GM19452 (cell line): ENCODE measurements around the gene ZNF608.

ENCODE experiments used
- ATAC-seq: cut with Tn5 transposase; IDR thresholded peaks from one replicate; pipeline ENCODE4 v1.9.1; 2021; ENCODE audit not compliant: unreplicated experiment

Gene ZNF608

DNA sequence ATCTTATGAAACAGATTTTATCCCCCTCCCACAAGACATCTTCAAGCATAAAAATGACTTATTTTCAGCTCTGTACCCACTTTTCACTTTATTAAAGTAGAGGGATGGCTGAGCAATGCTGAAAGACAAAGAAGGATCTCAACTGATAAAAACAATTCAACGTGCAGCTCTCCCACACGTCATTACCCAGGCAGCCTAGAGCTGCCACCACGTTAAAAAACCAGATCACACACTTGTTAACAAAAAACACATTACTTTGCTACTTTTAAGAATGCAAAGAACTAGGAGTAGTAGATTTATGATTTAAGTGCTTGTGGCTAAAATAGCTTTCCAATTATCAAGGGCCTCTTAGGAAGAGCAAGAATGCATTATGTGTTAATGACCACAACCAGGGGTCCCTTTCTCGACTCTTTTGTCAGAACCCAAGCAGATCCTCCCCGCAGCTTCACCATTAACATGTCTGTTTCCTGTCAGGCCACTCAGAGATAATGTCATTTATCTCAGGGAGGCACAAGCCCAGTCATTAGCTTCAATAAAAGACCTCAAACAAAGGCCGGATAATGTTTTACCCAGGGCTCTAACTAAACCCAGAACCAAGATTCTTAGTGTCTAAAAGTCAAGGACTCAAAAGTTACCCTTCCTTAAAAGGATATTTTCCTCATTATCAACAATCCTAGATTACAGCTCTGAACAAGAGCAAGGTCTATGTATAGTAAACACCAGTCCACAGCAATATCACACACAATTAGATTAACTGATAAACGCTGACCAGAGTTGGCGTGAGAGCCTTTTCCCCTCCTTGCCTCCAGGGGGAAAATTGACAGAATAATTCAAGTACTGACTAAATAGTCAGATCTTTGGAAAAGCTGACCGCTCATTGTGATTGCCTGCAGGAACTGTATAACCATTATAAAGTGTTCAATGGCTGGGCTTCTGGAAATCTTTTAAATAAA lies 7.5 kb downstream of the ZNF608 start:
- ATAC-seq: no peak

DNA sequence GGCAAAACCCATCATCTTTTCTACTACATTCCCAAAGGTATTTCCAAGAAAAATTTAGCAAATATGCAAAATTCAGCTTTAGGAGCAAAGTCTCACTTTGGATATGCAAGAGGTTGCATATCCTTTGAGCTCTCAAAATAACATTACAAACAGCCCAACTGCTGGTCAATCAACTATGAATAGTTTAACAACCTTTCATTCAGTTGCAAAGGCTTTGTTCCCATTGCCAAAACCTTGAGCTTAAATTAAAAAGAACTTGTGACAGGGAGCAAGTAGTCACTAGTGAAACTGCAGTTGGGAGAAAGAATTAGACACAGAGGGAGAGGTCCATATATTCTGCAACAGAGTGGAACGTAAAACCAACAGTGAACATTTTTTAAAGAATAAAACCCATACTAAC lies 8.8 kb downstream of the ZNF608 start:
- ATAC-seq: no peak

DNA sequence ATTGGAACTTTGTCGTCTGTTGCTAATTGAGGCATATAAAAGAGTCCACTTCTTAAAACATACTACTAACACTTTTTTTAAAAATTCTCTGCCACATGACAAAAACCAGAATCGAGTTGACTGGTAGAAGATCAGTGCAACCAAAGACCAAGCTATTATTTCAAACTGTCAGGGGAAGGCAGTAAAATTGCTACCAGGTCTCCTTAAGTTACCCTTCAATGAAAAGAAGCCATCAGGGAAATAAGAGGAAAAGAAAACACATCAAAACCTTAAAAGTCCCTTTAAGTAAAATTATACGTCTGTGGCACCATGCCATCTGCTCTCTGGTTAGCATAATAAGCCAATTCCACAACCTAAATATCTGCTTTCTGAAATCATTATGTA lies 9.6 kb downstream of the ZNF608 start:
- ATAC-seq: no peak

DNA sequence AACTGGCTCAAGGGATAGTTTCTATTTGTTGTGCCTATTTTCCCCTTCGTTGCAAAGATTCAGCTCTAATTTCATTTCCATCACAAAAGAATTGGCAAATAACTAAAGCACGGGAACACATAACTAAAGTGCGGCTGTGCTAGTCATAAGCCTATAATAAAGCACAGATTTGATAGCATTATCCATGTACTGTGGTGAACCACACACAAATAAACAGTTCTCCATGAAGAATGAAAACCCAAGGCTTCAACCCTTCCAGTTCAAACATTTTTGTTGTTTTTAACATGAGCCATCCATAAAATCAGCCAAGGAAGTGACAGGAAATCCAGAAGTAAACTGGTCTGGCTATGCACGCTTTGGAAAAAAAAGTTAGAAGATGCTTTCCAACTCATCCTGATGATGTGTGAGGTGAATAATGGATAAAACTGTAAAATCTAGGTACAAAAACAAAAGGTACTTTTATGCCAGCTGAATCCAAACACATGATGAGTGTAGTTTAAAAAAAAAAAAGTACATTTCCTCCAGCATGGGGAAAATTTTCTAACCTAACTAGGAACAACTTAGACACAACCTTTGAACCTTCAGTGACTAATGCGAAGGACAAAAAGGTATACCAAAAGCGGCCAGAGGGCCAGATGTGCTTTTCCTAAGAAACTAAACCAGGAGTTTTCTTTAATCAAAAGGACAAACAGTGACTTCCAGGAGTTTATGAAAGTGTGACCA lies 10.2 kb downstream of the ZNF608 start:
- ATAC-seq: no peak

DNA sequence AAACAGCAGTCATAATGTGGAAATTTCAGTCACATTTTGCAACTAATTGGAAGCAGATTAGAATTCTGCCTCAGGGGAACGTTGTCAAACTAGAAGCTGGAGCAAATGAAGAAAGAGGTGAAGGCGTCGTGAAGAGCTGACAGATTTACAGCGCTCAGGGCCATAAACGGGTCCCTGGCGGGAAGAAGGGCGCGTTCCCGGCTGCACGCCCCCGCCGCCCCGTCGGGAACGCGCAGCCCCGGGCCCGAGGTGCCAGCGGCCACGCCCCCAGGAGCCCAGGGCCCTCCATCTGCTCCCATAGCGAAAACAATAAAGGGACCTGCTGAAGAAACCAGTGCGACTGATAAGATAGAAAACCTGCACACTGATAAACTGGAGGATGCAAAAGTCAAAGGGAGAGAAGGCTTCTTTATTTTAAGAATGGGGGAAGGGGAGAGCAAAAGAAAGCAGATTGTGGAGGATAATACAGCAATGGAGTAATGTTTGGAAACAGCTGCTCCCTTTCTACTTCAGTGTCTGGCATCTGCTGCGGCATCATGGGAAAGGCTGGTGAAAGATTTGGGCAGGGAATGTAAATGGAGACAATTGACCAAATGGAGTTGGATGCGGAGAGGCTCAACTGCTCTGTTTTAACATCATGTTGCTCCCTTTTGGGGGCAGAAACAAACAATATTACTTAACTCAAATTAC lies 11.1 kb downstream of the ZNF608 start:
- ATAC-seq: no peak

DNA sequence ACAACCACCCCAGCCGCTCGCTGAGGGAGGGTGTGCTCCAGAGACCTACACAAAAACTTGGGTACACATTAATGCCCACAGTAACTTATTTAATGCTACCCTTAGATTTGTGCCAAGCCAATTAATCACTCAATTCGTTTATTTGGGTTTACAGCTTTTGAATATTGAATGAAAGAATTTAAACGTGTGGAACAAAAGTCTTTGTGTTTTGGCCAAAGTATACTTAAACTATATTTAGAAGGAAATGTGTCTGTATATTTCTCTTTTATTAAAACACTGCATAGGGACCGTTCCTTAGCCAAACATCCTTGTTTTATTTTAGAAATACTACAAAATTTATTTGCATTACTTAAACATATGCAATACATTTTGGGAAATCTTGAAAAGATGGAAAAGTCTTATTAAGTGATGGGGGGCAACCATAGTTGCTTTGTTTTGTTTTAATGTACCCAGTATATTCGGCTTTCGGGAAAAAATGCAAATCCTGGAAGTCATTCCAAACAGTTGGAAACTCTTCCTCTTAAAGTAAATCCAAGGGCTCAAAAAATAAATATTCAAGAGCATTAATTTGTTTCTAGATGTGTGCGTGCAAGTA lies 11.8 kb downstream of the ZNF608 start:
- ATAC-seq: no peak

DNA sequence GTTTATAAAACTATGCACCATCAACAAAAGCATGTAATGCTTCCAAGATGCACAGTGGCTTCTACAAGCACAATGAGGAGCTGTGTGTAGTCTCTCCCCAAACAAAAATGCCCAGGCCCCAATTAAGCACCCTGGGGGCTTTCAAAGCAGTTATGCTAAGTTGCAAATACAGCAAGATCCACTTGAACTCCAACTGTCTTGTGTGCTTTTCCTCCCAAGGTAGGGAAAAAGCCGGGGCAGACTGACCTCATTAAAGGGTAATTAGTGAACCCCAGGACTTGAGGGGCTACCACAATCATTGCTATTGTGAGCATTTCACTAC lies 13.1 kb downstream of the ZNF608 start:
- ATAC-seq: no peak

DNA sequence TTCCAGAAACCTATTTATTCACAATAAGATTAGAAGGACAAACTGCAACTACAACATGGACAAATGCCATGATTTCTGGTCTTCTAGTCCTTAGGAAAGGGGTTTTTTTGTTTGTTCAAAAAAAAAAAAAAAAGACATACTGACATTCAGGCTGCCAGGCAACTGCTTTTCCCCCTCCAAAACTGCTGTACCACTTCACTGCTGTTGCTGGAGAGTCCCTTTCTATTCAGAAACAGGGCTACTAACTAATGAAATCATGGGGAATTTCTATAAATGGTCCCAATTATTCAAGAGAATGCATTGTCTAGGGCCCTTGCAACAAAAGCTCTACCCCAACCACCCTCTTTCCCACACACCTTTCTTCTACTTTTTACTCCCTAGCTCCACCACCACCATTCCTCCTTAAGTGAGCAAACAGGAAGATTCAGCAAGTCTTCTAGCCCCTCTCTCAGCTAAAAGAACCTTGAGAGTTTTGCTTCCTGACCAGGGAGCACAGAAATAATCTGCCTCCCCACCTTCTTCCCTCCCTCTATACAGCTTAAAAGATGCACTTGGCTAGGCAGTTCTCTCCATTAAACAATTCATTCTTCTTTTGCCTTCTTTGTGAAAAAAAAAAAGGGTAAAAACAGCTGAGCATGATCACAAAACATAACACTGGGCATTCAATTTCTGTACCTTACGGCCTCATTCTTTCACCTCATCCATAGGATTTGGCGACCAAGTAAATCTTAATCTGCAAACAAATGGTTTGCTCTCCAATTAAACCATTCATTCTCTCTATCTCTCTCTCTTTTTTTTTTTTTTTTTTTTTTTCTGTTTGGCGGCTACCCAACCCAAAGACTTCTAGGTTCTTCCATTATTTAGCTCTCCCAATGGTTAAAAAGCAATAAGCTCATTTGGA lies 13.8 kb downstream of the ZNF608 start:
- ATAC-seq: no peak

DNA sequence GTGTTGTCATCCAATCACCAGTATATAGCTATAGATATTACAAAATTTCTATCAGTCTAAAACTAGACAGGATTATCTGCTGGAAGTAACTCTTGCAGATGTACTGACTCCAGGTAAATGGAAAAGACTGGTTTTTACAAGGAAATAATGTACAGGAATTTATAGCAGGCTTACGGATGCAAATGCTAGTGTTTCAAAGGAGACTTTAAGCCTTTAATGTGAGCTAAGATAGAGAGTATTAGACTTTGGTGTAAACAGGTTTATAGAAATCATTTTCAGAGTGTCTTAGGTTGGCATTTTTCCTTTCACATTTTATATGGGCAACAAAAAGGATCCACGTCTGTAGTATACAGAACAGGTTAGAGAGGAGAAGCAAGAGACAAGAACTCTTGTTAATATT lies 16.1 kb downstream of the ZNF608 start:
- no peak for ATAC-seq

DNA sequence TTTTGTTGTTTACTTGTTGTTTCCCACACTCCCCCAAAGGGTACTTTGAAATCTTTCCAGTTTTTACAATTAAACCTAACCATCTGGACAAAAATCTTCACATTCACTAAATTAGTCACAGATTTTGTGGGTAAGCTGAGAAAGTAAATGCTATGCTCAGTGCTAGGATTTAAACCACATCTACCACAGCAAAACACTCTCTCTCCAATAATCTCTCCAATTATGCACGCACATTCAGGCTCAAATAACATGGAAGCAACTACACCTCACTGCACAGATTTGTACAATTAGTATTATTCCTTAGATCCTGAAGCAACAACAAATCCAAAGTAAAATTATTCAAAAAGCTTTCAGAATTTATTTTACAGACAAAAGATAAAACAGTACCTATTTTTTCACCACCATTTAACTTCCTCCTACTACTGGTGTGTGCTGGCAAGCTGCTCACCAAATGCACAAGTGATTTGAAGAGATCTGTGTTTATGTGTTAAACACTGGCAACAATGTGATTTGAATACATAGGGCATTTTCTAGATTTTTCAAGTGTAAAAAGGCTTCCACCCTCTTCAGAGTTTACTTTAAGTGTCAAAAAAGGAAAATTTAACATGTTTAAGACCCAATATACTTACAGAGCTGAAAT lies 16.6 kb downstream of the ZNF608 start:
- peak; percentile 68 for ATAC-seq

DNA sequence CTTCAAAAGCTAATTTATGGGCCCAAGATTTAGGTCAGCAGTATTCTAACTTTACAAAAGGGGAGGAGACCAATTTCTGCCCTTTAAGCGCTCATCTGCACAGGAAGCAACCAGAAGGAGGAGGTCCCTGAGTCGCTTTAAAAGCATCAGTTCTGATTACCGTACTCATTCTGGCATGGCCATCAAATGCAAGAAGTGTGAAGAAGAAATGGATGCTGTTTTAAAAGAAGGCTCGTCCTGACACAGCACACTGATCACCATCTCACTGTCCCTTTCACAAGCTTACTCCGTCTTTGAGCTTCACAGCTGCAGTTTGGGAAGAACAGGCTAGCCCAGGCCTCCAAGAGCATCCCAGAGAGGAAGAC lies 17.5 kb downstream of the ZNF608 start:
- no peak for ATAC-seq

DNA sequence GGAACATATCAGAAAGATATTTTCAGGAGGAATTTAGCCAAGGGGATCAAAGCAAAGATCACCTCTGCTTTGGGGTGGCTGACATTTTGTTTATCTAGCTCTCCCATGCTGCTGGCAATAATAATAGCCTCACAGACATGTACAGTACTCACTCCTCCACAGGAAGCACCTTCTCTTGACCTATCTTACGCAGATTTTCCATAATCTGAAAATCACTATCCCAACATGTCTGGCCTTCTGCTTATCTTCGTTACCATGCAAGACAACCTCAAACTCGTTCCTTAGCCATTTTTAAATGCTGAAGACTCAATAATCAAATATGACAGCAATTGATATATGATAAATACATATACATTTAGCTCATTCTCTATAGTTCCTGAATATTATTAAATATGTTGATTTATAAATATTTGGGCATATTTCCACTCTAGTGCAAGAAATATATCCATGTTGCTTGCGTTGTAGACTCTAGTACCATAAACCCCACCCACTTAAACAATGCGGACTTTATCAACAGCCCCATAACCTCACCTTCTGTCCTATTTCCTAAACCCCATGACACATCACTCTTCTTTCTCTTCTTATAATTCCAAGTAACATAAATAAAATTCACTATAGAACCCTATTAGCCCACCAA lies 18.0 kb downstream of the ZNF608 start:
- no peak for ATAC-seq

DNA sequence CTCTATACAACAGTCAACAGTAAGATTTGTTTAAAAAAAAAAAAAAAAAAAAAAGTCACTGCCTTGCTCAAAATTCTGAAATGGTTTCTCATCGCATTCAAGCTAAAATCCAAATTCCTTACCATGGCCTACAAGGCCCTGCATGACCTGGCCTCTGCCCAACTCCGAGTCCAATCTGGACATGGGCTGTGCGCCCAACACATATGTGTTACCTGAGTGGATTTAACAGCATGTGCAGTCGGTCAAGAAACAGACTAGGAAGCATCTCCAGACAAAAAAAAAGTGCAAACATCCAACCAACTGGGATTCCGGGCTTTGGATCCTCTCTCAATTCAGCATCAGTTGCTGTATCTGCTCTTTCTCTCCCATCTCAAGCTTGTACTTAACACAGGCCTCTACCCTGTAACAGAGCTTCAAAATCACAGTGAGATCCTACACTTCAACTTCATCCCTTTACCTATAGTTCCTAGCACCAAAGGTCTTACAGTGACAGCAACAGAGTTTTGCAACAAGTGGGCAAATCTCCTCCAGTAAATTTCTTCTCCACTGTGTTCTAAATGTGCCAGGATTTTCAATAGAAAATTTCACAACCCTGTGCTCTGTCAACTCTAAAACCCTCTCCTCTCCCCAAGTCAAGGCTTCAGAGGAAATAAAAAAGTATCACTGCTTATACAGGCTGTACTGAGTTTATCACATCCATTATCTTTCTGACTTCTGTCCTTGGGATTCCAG lies 19.6 kb downstream of the ZNF608 start:
- ATAC-seq: no peak

DNA sequence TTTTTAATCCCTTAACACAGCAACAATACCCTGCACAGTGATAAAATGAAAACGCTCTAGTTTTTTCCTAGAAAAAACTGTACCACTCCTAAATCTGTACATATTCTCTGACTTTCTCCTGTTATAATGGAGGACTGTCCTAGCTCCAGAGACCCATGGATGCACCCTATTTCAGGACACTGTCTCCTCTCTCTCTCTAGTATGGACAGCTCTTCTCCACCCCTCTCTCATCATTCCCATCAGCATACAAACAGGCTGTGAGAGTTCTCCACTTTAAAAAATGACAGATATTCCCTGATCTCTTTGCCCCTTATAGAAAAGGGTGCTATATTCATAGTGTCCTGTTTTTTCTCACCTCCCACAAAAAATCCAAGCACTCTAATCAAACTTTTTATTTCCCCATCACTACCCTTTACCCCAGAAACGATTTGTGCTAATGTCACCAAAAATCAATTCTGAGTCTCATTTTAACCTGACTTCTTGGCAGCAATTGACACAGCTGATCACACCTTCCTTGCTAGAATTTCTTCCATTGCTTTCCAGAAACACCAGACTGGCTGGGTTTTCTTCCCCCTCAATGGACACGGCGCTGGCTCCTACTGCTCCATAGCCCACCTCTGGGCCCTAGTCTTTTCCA lies 20.7 kb downstream of the ZNF608 start:
- no peak for ATAC-seq

DNA sequence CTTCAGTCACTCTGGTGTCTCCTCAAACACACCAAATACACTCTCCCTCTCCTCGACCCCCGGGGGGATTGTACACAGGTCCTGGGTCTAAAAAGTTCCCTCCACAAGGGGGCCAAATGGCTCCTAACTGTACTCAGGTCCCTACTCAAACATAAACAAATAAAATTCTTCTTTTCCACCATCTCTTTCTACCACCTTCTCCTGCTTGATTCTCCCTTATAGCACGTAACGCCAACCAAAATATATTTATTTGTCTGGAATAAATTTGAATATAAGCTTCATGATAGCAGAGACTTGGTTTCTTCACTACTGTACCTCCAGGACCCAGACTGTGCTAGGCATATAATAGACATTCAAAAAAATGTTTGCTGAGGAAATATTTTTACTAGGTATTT lies 21.4 kb downstream of the ZNF608 start:
- peak; percentile 49 for ATAC-seq

DNA sequence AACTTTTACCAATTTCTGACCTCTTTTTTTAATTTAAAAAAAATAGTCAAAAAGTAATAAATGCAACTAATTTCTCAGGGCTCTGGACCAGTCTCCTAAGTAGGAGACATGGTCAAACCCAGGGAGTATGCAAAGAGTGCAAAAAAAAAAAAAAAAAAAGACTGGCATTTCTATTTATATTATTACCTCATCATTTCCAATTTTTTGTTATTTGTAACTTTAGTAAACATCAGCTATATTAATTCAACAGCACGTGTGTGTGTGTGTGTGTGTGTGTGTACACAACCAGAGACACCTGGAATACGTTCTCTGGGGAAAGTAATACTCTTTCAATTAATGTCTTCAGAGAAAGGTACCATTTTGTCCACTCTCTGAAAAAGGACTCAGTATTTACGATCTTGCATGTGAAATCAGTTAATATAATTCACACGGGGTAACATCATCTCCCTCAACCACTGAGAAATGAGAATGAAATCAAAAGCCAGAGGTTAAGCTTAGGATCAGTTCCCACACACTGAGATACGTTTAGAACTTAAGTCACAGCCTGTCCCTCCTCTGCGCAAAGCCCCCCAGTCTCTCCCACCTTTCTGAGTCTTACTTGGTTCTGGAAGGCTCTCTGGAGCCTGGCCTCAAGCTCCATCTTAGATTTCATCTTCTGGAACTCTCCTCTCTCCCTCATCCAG lies 21.9 kb downstream of the ZNF608 start:
- peak; percentile 38 for ATAC-seq

DNA sequence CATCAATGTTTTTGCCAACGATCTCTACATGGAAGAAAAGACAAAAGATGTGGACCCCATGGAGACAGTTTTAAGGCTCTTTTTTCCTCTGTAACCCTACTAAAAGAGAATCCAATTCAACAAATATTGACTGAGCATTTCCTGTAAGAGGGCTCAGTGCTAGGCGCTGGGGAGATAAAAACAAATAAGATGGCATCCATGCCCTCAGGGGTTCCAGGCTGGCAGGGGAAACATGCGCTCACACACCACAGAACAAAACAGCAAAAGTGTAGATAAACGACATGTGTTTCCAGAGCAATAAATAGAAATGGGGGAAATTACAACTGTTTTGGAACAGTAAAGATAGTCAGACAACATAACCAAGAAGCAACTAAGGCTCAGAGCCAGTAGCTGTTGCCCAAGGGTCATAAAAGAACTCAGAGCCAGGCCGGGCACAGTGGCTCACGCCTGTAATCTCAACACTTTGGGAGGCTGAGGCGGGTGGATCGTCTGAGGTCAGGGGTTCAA lies 25.2 kb downstream of the ZNF608 start:
- no peak for ATAC-seq

DNA sequence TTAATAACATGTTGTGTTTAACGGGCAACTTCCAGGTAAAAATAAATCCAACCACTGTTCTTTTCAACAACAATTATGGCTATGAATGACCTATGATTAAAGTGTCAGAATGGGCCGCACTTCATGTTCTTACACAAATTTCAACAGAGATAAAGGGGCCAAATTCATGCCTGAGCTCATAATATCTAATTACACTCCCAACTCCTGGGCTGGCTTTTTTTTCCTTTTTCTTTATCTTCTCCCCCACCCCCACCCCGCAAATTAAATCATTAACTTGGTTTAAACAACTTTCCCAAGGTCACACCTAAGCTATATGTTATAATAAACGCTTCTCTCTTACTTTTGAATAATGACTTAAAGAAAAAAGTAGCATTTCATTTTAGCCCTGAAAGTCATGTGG lies 25.8 kb downstream of the ZNF608 start:
- ATAC-seq: no peak
